ENCODE data around the gene URI1.
"Not testable (repeated sequence)": the region's sequence is repeated elsewhere in the genome, so short reads cannot be mapped to it uniquely, and the experiment has no call there.

The URI1 gene

GRCh38 chr19:29943615-29944014 lies 1.6 kb downstream of the URI1 start:
- no peak for DNase-seq

- DNase-seq = no peak
Measured at GRCh38 chr19:29944390-29945012, 2.5 kb downstream of the URI1 start.

- no peak for DNase-seq
Measured at GRCh38 chr19:29945017-29945416, 3.0 kb downstream of the URI1 start.

DNA sequence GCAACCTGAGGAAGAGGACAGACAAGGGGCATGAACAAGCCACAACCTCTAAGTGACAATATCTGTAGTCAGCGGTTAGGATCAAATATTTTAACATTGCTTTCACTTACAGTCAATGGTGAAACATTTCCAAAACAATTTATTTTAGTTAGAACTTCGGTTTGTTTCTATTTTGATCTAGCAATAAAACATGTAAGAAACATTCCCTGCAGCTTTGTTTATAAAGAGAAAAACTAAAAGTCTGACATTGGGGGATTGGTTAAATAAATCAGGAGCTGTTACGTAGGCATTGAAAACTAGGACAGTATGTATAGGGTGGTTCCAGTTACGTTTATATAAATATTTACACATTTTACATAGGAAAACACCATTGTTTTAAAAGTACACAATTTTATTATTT lies 3.4 kb downstream of the URI1 start:
- no peak for DNase-seq

DNA sequence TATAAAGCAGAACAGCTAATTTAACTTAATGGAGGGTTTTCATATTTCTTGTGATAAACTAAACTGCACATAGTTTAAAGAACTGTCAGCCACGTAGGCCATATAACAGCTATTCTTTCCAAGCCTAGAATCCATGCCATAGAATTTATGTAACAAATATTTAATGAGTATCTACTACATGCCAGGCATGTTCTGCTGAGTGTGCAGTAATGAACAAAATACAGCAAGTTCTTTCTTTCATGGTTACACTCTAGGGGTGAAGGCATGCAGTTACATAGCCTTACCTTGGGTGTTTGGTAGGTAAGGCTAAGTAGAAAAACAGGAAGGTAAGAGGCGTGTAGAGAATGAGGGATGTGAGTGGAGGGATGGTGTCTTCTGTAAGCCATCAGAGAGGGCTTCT lies 4.6 kb downstream of the URI1 start:
- no peak for DNase-seq

GRCh38 chr19:29947871-29948270 lies 5.8 kb downstream of the URI1 start:
- no peak for DNase-seq

DNA sequence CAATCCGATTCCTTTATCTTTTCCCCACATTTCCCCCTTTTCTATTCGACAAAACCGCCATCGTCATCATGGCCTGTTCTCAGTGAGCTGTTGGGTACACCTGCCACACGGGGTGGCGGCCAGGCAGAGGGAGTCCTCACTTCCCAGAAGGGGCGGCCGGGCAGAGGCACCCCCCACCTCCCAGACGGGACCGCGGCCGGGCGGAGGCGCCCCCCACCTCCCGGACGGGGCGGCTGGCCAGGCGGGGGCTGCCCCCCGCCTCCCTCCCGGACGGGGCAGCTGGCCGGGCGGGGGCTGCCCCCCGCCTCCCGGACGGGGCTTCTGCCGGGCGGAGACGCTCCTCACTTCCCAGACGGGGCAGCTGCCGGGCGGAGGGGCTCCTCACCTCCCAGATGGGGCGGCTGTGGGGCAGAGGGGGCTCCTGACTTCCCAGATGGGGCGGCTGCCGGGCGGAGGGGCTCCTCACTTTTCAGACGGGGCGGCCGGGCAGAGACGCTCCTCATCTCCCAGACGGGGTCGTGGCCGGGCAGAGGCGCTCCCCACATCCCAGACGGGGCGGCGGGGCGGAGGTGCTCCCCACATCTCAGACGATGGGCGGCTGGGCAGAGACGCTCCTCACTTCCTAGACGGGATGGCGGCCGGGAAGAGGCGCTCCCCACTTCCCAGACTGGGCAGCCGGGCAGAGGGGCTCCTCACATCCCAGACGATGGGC lies 6.9 kb downstream of the URI1 start:
- not testable (repeated sequence) for DNase-seq

DNA sequence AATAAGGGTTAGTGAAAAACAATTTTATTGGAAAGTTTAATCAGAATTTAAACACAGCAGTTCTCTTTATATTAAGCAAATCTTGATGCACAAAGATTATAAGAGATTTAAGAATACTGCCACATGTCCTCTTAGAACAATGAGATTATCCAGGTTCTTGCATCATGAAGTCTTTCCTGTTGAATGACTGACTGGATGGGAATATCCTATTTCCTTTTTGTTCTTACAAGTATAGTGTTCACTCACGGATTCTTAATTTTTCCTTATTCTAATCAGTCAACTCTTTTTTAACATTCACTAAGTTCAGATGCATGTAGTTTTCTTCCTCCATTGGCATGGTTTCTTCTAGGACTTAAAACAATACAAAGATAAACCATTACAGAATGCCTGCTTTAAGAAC lies 10.1 kb downstream of the URI1 start:
- no peak for DNase-seq

DNA sequence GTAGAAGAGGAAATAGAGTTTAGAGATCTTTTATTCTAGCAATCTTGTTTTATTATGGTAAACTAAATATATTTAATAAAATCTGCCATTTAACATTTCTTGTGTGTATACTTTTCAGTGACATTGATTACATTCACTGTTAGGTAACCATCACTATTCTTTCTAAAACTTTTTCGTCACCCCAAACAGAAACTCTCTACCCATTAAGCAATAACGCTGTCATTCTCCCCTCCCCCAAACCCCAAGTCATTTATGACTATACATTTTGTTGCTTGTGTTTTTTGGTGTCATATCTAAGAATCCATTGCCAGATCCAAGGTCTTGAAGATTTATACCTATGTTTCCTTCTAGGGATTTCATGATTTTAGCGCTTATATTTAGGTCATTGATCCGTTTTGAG lies 10.6 kb downstream of the URI1 start:
- DNase-seq = no peak

- no peak for DNase-seq
Measured at GRCh38 chr19:29953352-29954247, 11.6 kb downstream of the URI1 start.

- DNase-seq = no peak
Measured at GRCh38 chr19:29956855-29957254, 14.8 kb downstream of the URI1 start.

- no peak for DNase-seq
Measured at GRCh38 chr19:29961311-29961710, 19.3 kb downstream of the URI1 start.

- no peak for DNase-seq
Measured at GRCh38 chr19:29962793-29963192, 20.8 kb downstream of the URI1 start.

DNA sequence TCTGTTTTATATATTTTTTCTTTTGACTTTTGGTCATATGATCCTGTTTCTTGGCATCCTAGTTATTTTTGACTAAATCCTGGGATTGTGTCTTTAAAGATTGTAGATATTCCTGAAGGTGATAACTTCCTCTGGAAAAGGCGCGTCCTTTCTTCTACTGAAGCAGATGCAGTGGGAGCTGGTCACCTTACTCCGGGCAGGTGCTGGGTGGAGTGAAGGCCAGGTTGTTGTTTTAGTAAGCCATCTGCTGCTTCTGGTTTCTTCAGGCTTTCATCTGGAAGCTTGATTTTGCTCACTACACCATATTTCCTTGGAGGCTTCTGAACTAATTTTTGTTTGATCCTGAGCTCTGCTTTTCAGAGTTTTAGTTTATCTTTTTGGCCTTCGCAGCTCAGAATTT lies 21.5 kb downstream of the URI1 start:
- DNase-seq = no peak

DNA sequence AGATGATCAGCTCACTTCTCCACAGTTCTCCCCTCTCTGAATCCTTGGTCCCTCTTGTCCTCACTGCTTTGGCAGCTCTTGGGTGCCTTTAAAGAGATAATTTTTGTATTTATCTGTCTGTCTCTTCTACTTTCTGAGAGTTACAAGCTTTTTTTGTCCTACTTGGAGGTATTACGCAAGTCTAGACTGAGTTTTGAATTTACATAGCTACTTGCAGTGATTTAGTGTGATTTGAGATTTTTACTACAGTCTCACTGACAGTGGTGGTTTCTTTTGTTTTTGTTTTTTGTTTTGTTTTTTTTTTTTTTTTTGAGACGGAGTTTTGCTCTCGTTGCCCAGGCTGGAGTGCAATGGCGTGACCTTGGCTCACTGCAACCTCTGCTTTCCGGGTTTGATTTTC lies 22.1 kb downstream of the URI1 start:
- DNase-seq = no peak

GRCh38 chr19:29965492-29965891 lies 23.5 kb downstream of the URI1 start:
- DNase-seq = no peak

DNA sequence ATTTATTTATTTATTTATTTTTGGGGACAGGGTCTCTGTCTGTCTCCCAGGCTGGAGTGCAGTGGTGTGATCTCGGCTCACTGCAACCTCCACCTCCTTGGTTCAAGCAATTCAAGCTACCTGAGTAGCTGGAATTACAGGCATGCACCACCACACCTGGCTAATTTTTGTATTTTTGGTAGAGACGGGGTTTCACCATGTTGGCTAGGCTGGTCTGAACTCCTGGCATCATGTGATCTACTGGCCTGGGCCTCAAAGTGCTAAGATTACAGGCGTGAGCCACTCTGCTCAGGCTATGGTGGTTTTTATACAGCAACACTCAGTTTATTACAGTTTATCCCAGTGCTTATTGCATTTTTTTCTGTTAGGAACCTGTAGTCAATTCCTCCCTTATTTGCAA lies 24.1 kb downstream of the URI1 start:
- DNase-seq = not testable (repeated sequence)

GRCh38 chr19:29966588-29967249 lies 24.7 kb downstream of the URI1 start:
- DNase-seq = no peak

DNA sequence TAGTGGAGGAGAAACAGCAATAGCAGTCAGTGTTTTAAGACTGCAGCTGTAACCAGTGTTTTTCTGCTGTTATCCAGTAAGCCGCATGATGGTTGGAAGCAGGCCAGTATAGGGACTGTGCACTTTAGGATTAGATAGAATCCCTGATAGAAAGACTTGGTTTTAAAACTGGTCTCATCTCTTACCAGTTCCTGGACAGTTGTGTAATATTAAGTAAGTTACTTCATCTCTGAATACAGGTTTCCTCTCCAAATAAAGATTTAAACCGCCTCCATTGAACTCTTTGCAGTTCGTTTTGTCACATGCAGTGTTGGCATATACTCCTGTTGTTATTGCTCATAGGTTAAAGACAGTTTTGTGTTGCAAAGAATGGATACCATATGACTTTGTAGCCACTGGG lies 25.6 kb downstream of the URI1 start:
- no peak for DNase-seq

DNA sequence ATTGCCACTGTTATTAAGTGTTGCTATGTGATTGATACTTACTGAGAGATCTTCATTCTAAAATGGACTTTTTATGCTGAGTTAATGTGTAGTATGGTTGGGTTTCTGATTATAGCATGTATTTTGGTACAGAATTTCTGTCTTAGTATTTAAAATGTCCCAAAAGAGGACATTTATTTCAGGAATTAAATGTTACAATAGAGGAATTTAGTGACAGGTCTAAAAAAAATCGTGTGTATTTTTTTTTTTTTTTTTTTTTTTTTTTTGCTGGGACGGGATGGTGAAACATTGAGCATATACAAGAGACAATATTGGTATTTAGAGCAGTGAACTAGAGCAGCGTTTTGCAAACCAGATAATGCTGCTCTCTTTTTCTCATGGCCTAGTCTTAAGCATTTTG lies 27.9 kb downstream of the URI1 start:
- DNase-seq = no peak

DNA sequence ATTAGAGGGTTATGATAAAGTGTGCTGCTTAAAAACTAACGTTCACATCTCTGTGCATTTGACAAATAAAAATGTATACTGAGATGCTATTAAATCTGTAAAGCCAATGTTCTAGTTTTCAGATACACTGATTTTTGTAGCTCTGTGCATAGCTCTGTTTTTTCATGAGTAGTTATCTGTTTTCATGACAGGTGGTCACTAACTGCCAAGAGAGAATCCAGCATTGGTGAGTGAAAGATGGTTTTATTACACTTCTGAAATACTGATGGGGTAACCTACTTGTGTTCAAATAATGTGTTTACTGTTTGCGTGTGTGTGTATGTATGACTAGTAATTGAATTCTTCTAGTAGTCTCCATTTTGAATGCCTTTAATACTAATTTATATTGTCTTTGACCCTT lies 29.0 kb downstream of the URI1 start:
- no peak for DNase-seq

- DNase-seq = no peak
Measured at GRCh38 chr19:29971648-29972047, 29.6 kb downstream of the URI1 start.

DNA sequence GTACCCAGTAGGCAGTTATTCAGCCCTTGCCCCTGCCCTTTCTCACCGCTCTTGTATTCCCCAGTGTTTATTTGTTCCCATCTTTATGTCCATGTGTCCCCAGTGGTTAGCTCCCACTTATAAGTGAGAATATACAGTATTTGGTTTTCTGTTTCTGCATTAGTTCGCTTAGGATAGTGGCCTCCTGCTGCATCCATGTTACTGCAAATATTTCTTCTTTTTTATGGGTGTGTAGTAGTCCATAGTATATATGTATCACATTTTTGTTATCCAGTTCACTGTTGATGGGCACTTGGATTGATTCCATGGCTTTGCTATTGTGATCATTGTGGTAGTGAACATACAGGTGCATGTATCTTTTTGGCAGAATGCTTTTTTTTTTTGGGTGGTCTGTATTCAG lies 32.7 kb downstream of the URI1 start:
- no peak for DNase-seq
